Measurements from ENCODE around the gene B3GNT2.

DNA sequence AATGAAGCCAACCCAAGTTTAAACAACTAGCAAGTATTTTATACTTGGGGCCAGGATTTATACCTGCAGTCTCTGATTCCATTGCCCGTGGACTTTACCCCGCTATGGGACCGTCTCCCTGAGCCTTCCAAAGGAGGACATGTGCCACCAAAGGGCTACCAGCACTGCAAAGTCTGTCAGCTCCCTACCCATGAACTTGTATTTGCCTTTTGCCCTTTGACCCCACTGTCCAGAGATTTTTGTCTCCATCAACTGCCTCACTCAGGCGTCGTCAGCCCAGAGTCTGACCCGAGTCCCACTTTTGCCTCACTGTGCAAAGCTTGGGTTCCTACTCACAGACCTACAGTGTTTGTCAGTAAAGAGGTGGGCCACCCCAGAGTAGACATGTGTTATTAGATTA is 40.6 kb downstream of the B3GNT2 start:
- TF ChIP-seq CEBPB (IDR thresholded peaks at IDR 0.05) (no peak), YY1 (IDR thresholded peaks at IDR 0.05; ENCODE audit: low read depth) (no peak), TEAD4 (IDR thresholded peaks at IDR 0.05) (no peak), EP300 (IDR thresholded peaks at IDR 0.05; ENCODE audit: borderline replicate concordance) (no peak), NFIC (IDR thresholded peaks at IDR 0.05) (no peak), TAF1 (IDR thresholded peaks at IDR 0.05; ENCODE audit: low read depth) (no peak), EGR1 (IDR thresholded peaks at IDR 0.05) (no peak), RAD21 (IDR thresholded peaks at IDR 0.05; ENCODE audit: low read depth) (no peak), ZBTB7A (IDR thresholded peaks at IDR 0.05; ENCODE audit: low read depth) (no peak), CREB1 (IDR thresholded peaks at IDR 0.05; ENCODE audit: low read depth) (no peak), FOXM1 (IDR thresholded peaks at IDR 0.05; ENCODE audit: borderline replicate concordance, low read depth) (no peak), TCF12 (IDR thresholded peaks at IDR 0.05; ENCODE audit: low read depth) (no peak)
- TF ChIP-seq, protein P1, sequence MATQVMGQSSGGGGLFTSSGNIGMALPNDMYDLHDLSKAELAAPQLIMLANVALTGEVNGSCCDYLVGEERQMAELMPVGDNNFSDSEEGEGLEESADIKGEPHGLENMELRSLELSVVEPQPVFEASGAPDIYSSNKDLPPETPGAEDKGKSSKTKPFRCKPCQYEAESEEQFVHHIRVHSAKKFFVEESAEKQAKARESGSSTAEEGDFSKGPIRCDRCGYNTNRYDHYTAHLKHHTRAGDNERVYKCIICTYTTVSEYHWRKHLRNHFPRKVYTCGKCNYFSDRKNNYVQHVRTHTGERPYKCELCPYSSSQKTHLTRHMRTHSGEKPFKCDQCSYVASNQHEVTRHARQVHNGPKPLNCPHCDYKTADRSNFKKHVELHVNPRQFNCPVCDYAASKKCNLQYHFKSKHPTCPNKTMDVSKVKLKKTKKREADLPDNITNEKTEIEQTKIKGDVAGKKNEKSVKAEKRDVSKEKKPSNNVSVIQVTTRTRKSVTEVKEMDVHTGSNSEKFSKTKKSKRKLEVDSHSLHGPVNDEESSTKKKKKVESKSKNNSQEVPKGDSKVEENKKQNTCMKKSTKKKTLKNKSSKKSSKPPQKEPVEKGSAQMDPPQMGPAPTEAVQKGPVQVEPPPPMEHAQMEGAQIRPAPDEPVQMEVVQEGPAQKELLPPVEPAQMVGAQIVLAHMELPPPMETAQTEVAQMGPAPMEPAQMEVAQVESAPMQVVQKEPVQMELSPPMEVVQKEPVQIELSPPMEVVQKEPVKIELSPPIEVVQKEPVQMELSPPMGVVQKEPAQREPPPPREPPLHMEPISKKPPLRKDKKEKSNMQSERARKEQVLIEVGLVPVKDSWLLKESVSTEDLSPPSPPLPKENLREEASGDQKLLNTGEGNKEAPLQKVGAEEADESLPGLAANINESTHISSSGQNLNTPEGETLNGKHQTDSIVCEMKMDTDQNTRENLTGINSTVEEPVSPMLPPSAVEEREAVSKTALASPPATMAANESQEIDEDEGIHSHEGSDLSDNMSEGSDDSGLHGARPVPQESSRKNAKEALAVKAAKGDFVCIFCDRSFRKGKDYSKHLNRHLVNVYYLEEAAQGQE (IDR thresholded peaks at IDR 0.05; ENCODE audit: low read depth) = no peak
- TF ChIP-seq, protein P2, sequence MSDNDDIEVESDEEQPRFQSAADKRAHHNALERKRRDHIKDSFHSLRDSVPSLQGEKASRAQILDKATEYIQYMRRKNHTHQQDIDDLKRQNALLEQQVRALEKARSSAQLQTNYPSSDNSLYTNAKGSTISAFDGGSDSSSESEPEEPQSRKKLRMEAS (IDR thresholded peaks at IDR 0.05) = no peak

Measured in Ishikawa (cell line).